ENCODE results near the gene CKAP2L.

Gene CKAP2L

DNA sequence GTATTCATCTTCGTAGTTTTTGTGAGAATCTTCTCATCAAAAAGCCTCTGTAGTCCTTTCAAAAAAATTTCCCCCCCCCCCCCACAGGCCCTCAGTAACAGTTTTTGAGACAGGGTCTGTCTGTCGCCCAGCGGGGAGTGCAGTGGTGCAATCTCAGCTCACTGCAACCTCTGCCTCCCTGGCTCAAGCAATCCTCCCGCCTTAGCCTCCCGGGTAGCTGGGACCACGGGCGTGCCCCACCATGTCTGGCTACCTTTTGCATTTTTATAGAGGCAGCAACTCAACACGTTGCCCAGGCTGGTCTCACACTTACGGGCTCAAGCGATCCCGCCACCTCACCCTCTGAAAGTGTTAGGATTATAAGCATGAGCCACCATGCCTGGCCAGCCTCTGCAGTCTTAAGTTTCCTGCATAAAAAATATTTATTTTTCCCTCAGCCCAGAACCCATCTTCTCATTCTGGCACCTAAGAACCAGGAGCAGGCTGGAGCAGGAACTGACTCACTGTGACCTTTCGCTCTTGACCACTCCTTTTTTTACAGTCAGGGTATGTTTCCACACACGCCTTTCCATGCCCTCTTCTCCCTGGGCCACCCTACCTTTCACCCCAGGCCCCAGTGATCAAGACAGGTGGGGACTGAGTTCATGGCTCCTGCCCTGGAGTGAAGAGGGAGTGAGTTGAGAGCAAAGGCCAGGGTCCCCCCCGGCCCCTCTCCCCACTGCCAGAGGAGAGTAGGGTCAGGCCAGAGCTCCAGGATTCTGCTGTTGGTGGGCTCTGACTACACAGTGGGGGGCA, 76.1 kb downstream of the CKAP2L start:
- peaks cover 18% of the 10 kb centered on the region for H3K4me1 ChIP-seq (ENCODE audit: insufficient read depth, low read length)
- no peaks in the 10 kb centered on the region for H3K9me3 ChIP-seq (ENCODE audit: control insufficient read depth, insufficient read depth, low read length)
- no peaks in the 10 kb centered on the region for H3K36me3 ChIP-seq (ENCODE audit: insufficient read depth, low read length)
- no peak overlapping the region for H3K9ac ChIP-seq (ENCODE audit: low read depth, low read length)

GRCh38 chr2:112687522-112687921, 76.9 kb downstream of the CKAP2L start:
- Histone ChIP-seq H3K4me1 (ENCODE audit: insufficient read depth, low read length) (peaks cover 11% of the 10 kb centered on the region), H3K9ac (ENCODE audit: low read depth, low read length) (no peak overlapping the region), H3K36me3 (ENCODE audit: insufficient read depth, low read length) (no peaks in the 10 kb centered on the region), H3K9me3 (ENCODE audit: control insufficient read depth, insufficient read depth, low read length) (no peaks in the 10 kb centered on the region)
